Activated CD8-positive, alpha-beta T cell treated with anti-CD3 and anti-CD28 coated beads for 36 hours (primary cell): Measurements from ENCODE around the gene PRR20G. TPM values are rescaled to one million over a fixed set of nuclear protein-coding genes. Genes with fewer than 3 reads are reported as not detected.

Experiments used
- ATAC-seq: fragments of 200-7000 bp; cut with Tn5 transposase; one replicate; pipeline ENCODE4 v1.10.0; 2021; ENCODE audit warnings: mild to moderate bottlenecking, moderate library complexity
- CTCF ChIA-PET: fragments of 350-600 bp; sonication (Branson Sonifier 250); formaldehyde crosslinking; loops from one replicate; lab custom pipeline; 2021; ENCODE audit warnings: antibody characterized with exemption; lab: Charles Lee
- POLR2A ChIA-PET: fragments of 350-600 bp; sonication (Branson Sonifier 250); formaldehyde crosslinking; loops from one replicate; lab custom pipeline; 2021; ENCODE audit warnings: antibody characterized with exemption; lab: Charles Lee
- DNase-seq: peaks from one replicate; pipeline ENCODE4 v3.0.0-alpha.2; 2020
- H3K27ac Mint-ChIP-seq: one replicate; pipeline ENCODE4 v1.8.0; 2021; ENCODE audit warnings: mild to moderate bottlenecking, mixed read lengths
- H3K27me3 Mint-ChIP-seq: one replicate; pipeline ENCODE4 v1.8.0; 2021; ENCODE audit warnings: mixed read lengths
- H3K36me3 Mint-ChIP-seq: one replicate; pipeline ENCODE4 v1.8.0; 2021; ENCODE audit warnings: low read depth, mixed read lengths
- H3K4me1 Mint-ChIP-seq: one replicate; pipeline ENCODE4 v1.8.0; 2021; ENCODE audit warnings: low read depth, mixed read lengths
- H3K4me3 Mint-ChIP-seq: one replicate; pipeline ENCODE4 v1.8.0; 2021; ENCODE audit warnings: mild to moderate bottlenecking, moderate library complexity, mixed read lengths
- H3K9me3 Mint-ChIP-seq: one replicate; pipeline ENCODE4 v1.8.0; 2021; ENCODE audit warnings: mixed read lengths
- CTCF ChIP-seq: fragments of 200-600 bp; IDR thresholded peaks from one replicate; pipeline ENCODE4 v1.8.0; 2022; ENCODE audit warnings: antibody characterized with exemption, mild to moderate bottlenecking
- intact Hi-C: fragments of 100-400 bp; cut with micrococcal nuclease; formaldehyde crosslinking; loops from one replicate; pipeline ENCODE4 v1.10.0; 2022
- total RNA-seq, 2 experiments: library from RNA; stranded (reverse); gene quantifications; one replicate each; pipeline ENCODE4 v1.2.3, GENCODE V29; 2021

The PRR20G gene
- total RNA-seq, 2 experiments from 2014 or later: not detected

GRCh38 chr3:127276396-127276795 lies 11.4 kb downstream of the PRR20G start:
- Mint-ChIP-seq H3K27me3 (peaks cover 6% of the 10 kb centered on the region), H3K36me3 (no peaks in the 10 kb centered on the region), H3K4me3 (no peak overlapping the region), H3K9me3 (no peaks in the 10 kb centered on the region), H3K27ac (no peak overlapping the region), H3K4me1 (no peaks in the 10 kb centered on the region)
- CTCF ChIA-PET: interaction anchor here (1.0 kb wide), 1 partner anchor 9 kb away, joined by 3 read pairs; no protein-coding TSS in a partner anchor
- no peak for TF ChIP-seq CTCF
- no peak for ATAC-seq
- POLR2A ChIA-PET: no interaction called here
- intact Hi-C loops: no loop called here
- DNase-seq: no peak

DNA sequence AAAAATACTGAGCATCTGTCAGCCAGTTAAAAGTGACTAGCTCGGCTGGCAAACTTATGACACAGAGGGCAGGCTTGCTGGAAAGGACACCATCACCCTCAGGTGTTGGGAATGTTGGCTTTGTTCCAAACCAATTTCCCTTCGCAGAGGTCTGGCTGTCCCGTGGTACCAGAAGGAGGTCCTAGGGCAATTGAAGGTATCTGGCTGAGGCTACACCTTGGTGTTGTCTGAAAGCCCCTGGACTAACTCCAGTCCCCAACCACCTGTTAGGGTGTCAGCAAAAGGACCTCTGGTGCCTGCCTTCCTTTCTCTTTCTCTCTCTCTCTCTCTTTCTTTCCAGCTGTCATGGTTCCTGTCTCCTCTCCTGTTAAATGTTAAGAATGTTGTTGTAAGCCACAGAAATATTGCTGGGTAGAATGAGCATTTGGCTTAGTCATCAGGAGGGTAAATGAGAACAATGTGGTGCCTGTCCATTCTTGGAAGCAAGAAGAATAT lies 12.5 kb downstream of the PRR20G start:
- no peak for TF ChIP-seq CTCF

GRCh38 chr3:127274200-127274760 lies 13.6 kb downstream of the PRR20G start:
- Mint-ChIP-seq H3K36me3 (no peaks in the 10 kb centered on the region), H3K27ac (no peak overlapping the region), H3K4me3 (no peak overlapping the region), H3K27me3 (peaks cover 6% of the 10 kb centered on the region), H3K4me1 (no peaks in the 10 kb centered on the region), H3K9me3 (peaks cover 3% of the 10 kb centered on the region)
- no peak for TF ChIP-seq CTCF
- CTCF ChIA-PET: no interaction called here
- POLR2A ChIA-PET: no interaction called here
- no peak for ATAC-seq
- no peak for DNase-seq
- intact Hi-C loops: no loop called here

More for the DNA sequence above, 12.5 kb downstream of the PRR20G start:
- Mint-ChIP-seq H3K4me3 (no peak overlapping the region), H3K4me1 (no peaks in the 10 kb centered on the region), H3K9me3 (no peaks in the 10 kb centered on the region), H3K36me3 (no peaks in the 10 kb centered on the region), H3K27ac (no peak overlapping the region), H3K27me3 (peaks cover 6% of the 10 kb centered on the region)
- no peak for DNase-seq
- intact Hi-C loops: no loop called here
- no peak for ATAC-seq
- CTCF ChIA-PET: no interaction called here
- POLR2A ChIA-PET: no interaction called here

- Mint-ChIP-seq H3K9me3 (peaks cover 10% of the 10 kb centered on the region), H3K4me3 (no peak overlapping the region), H3K4me1 (no peaks in the 10 kb centered on the region), H3K27me3 (peaks cover 4% of the 10 kb centered on the region), H3K27ac (no peak overlapping the region), H3K36me3 (no peaks in the 10 kb centered on the region)
- TF ChIP-seq CTCF: no peak
- ChIA-PET CTCF (no interaction called here), POLR2A (no interaction called here)
- DNase-seq (no peak), ATAC-seq (no peak)
- intact Hi-C loops: no loop called here
Measured at GRCh38 chr3:127273206-127273605, 14.6 kb downstream of the PRR20G start.

DNA sequence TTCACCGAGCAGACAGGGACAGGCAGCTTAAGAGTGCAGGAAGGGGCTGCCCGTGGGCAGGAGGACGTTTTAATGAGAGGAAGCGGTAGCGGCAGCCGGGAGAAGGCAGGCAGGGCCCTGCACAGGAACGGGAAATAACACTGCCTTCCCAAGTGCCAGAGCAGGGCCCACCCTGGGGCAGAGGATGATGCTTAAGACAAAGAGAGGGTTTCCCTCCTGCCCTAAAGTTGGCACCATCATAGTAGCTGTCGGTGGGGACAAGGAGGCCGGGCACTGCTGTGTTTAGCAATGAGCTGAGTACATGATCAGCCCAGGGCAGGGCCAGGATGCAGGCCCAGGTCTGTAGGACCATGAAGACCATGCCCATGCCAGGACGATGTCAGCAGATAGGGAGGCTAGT lies 21.7 kb downstream of the PRR20G start:
- ATAC-seq (no peak), DNase-seq (no peak)
- Mint-ChIP-seq H3K36me3 (no peaks in the 10 kb centered on the region), H3K27ac (no peak overlapping the region), H3K4me3 (no peak overlapping the region), H3K9me3 (peaks cover 10% of the 10 kb centered on the region), H3K4me1 (no peaks in the 10 kb centered on the region), H3K27me3 (no peaks in the 10 kb centered on the region)
- TF ChIP-seq CTCF: no peak
- CTCF ChIA-PET: no interaction called here
- POLR2A ChIA-PET: no interaction called here
- intact Hi-C loops: no loop called here
